Measurements from ENCODE around the gene VGLL1. TPM values are rescaled to one million over a fixed set of nuclear protein-coding genes. Genes with fewer than 3 reads are reported as not detected.

VGLL1 gene
- not detected for total RNA-seq

- TF ChIP-seq CTCF (IDR thresholded peaks at IDR 0.05; ENCODE audit: low read depth) = no peak
These were observed at the start of gene VGLL1 for GRCh38 chrX:136531951-136532350. VGLL1 (plus strand) TSS chrX:136532215; CDS start chrX:136536021, 3,806 bp downstream.

- no peak for TF ChIP-seq CTCF (IDR thresholded peaks at IDR 0.05; ENCODE audit: low read depth)
These were observed 44.4 kb upstream of the VGLL1 start, which contains the start of gene BRS3 for GRCh38 chrX:136487647-136488046. BRS3 (plus strand) TSS chrX:136487947; CDS start chrX:136488115, 168 bp downstream.

- no peak for TF ChIP-seq CTCF (IDR thresholded peaks at IDR 0.05; ENCODE audit: low read depth)
These were observed 43.3 kb upstream of the VGLL1 start for GRCh38 chrX:136488706-136489105.

- no peak for TF ChIP-seq CTCF (IDR thresholded peaks at IDR 0.05; ENCODE audit: low read depth)
These were observed 40.2 kb upstream of the VGLL1 start for GRCh38 chrX:136491832-136492231.

- no peak for TF ChIP-seq CTCF (IDR thresholded peaks at IDR 0.05; ENCODE audit: low read depth)
These were observed 39.0 kb upstream of the VGLL1 start for GRCh38 chrX:136493011-136493410.

- TF ChIP-seq CTCF (IDR thresholded peaks at IDR 0.05; ENCODE audit: low read depth) = no peak
These were observed 37.0 kb upstream of the VGLL1 start for GRCh38 chrX:136495043-136495442.

GRCh38 chrX:136496186-136496763 lies 35.7 kb upstream of the VGLL1 start:
- no peak for TF ChIP-seq CTCF (IDR thresholded peaks at IDR 0.05; ENCODE audit: low read depth)
